Measurements from ENCODE around the gene PLEKHO1.
A peak's percentile ranks its signal among the peaks of the same experiment; 100 is the strongest.
"Not testable (repeated sequence)": the region's sequence is repeated elsewhere in the genome, so short reads cannot be mapped to it uniquely, and the experiment has no call there.

Gene PLEKHO1

DNA sequence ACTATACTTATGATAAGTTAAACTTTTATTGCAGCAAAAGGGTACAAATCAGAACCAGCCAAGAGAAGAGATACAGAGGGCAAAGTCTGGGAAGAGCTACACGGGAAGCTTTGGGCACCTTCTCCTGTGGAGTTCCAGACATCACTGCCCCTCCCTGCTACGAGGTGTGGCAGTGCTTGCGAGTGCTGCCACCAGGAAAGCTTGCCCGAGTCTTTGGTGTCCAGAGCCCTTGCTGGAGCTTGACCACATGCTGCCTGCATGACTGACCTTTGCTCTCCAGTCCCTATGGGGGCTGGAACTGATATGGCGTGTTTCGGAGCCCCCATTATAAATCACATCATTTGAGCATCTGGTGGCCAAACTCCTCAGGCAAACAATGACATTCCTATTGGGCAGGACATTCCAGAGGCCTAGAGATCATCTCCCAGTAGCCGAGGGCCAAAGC, 23.4 kb downstream of the PLEKHO1 start:
- DNase-seq (ENCODE audit: low spot score) = peak; percentile 13

DNA sequence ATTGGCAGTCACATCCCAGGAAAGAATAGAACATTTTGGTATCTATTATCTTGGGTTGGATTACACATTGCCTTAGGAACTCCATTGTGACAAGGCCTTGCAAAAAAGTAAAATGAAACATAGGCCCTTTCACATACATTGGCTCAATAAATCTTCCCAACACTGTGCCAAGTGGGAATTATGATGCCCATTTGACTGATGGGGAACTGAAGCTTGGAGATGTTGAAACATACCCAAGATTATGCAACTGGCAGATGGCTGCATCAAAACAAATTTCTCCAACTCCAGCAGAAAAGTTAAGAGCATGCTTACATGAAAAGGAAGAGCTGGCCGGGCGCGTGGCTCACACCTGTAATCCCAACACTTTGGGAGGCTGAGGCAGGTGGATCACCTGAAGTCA, 26.9 kb downstream of the PLEKHO1 start:
- DNase-seq (ENCODE audit: low spot score) = no peak

DNA sequence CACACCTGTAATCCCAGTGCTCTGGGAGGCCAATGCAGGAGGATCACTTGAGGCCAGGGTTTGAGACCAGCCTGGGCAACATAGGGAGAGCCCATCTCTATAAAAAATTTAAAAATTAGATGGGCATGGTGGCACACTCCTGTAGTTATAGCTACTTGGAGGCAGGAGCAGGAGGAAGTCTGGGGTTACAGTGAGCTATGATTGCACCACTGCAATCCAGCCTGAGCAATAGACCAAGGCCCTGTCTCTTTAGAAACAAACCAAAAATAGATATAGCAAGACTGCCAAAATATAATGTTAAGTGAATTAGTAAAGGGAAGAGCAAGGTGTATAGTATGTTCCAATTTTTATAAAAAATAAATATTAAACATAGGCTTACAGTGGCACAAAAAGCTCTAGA, 28.8 kb downstream of the PLEKHO1 start:
- DNase-seq (ENCODE audit: low spot score) = no peak

DNA sequence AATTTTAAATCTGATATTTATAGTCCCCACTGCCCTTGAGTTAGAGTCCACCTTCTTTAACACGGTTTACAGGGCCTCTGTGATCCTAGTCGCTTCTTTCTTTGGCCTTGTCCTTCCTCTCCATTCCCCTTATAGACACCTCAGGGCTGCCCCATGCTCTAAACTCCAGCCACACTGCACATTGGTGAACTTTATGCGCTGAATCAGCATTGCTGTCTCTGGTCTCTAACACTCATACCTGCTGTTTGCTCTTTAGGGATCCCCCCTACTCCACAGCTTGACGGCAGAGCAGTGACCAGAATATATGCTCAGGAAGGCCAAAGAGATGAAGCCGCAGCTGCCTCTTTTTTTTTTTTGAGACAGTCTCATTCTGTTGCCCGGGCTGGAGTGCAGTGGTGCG, 30.2 kb downstream of the PLEKHO1 start:
- no peak for DNase-seq (ENCODE audit: low spot score)

DNA sequence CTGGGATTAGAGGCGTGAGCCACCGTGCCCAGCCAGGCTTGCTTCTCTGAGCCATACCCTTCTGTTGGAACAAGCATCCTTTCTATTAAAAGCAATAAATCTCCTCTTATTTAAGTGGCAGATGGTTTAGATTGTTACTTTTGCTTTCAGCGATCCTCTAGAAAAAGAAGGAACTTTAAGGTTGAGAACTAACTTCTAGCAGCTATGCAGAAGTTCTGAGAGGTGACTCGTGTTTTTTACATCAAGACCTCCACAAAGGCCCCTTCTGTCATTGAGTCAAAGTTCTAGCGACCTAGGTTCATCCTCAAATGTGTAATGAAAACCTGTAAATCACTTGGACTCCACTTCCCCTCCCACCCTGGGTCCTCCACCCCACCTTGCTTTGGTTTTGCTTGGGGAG, 30.8 kb downstream of the PLEKHO1 start:
- no peak for DNase-seq (ENCODE audit: low spot score)

DNA sequence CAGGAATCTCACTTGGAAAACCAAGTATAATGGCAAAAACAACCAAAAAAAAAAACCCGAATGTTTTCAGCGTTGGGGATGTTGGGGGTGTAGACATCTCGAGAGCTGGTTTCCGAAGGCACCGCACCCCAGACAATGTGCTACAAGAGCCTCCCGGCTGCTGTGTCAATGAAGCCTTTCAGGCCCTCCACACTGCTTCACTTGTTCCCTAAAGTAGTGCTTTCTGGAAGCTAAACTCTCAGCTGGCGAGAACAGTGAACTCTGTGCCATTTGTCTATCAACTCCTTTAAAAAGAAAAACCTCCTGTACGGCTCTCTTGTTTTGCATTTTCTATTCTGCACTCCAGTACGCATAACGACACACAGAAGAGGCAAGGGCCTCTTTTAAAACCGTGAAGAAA, 32.5 kb downstream of the PLEKHO1 start:
- no peak for DNase-seq (ENCODE audit: low spot score)

DNA sequence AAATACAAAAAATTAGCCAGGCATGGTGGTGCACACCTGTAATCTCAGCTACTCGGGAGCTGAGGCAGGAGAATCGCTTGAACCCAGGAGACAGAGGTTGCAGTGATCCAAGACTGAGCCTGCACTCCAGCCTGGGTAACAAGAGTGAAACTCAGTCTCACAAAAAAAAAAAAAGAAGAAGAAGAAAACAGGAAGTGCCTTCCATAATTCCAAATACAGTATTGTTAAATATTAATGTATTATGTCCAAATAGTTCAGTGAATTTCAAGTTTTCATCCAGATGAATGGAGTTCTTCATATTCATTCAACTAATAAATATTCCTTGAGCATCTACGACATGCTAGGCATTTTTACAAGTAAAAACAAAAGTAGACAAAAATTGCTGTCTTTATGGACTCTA, 33.3 kb downstream of the PLEKHO1 start:
- DNase-seq (ENCODE audit: low spot score) = no peak

DNA sequence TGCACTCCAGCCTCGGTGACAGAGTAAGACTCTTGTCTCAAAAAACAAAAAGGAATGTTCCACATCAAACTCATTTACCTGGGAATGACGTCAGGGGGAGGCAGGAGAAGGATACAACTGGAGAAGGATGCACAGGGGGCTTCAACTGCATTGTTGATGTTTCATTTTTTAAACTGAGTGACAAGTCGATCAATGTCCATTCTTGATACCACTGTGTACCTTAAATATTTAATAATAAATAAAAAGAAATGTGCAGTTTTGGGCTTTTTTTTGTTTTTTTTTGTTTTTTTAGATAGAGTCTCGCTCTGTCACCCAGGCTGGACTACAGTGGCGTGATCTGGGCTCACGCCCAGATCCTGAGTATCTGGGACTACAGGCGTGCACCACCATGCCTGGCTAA, 35.8 kb downstream of the PLEKHO1 start:
- no peak for DNase-seq (ENCODE audit: low spot score)

DNA sequence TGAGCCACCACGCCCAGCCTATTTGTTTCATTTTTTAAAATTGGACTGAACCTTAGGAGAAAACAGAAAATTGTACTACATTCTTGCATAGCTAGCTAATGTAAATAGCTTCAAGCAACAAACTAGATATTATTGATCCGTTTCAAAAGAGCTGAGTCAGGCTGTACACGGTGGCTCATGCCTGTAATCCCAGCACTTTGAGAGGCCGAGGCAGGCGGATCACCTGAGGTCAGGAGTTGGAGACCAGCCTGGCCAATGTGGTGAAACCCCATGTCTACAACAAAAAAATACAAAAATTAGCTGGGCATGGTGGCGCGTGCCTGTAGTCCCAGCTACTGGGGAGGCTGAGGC, 36.7 kb downstream of the PLEKHO1 start:
- DNase-seq (ENCODE audit: low spot score) = not testable (repeated sequence)

DNA sequence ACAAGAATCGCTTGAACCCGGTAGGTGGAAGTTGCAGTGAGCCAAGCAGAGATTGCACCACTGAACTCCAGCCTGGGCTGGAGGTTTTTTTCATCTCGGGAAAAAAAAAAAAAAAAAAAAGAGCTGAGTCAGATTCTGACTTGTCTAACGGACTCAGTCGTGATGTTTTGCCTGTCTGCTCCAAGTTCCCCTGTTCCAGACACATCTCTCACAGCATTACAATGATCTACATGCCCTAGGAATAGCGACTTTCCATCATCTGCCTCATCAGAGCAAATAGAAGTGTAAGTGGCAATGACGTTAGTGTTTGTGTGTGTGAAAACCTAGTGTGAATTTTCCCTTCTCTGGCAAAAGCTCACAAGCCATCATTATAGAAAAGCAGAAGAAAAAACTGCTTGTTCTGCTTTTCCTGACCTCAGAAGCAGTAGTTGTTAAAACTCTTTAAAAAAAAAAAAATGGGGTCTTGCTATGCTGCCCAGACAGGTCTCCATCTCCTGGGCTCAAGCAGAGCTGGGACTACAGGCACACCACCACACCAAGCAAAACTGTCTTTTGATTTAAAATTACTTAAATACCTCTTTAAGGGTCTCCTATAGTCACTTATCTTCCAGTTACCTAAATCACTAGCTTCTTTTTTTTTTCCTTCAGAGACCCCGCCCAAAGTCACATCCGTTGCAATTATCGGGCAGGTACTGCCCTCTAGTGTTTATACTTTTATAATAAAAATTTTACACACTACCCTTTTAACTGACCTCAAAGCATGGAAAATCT, 37.3 kb downstream of the PLEKHO1 start:
- DNase-seq (ENCODE audit: low spot score) = peak; percentile 57

DNA sequence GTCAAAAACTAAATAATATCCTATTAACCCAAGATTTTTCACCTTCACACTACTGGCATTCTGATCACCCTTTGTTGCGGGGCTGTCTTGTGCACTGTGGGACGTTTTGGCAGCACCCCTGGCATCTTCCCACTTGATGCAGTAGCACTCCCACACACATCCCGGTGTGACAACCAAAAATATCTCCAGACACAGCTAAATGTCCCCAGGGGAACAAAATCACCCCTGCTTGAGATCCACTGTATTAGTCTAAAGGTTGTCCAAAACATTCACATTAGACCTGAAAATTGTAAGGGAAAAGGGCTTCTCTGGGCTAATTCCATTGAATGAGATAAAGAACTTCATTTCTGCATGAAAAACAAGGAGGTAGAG, 37.8 kb downstream of the PLEKHO1 start:
- DNase-seq (ENCODE audit: low spot score) = no peak

DNA sequence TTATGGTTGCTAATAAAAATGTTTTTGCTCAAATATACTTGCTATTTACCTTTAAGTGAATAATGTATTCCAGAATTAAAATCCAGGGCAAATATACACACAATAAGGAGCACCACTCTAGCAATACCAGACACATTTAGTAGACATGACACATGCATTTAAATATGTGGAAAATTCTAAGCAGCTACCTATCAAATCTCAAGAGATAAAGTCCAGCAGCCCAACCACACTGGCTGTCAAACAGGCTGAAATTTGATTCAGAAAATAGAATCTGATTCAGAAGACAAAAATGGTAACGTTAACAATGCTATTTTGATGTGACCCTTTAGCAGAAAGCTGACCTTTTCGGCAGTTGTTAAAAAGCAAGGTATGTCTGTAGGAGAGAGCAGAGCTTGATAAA, 42.3 kb downstream of the PLEKHO1 start:
- DNase-seq (ENCODE audit: low spot score) = peak; percentile 79

DNA sequence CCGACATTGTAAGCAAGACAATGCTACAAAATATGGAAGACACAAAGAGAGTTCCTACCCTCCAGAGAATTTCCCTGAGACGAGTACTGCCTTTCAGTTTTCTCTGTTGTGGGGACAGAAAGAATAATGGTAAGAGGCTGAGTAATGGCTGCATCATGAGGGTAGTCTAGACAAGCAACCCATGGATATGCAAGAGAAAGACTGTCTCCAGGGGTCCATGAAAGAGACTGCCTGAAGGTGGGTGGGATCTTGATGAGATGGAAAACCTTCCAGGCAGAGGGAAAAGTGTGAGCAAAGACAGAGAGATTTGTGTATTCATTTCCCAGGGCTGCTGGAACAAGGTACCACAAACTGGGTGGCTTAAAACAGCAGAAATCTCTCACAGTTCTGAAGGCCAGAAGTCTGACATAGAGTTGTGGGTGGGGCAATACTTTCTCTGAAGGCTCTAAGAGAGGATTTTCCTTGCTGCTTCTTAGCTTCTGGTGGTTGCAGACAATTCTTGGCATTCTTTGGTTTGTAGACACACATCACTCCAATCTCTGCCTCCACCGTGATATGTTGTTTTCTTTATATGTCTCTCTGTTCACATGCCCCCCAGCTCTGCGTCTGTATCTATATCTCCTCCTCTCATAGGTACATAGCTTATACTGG, 44.8 kb downstream of the PLEKHO1 start:
- DNase-seq (ENCODE audit: low spot score) = peak; percentile 6

DNA sequence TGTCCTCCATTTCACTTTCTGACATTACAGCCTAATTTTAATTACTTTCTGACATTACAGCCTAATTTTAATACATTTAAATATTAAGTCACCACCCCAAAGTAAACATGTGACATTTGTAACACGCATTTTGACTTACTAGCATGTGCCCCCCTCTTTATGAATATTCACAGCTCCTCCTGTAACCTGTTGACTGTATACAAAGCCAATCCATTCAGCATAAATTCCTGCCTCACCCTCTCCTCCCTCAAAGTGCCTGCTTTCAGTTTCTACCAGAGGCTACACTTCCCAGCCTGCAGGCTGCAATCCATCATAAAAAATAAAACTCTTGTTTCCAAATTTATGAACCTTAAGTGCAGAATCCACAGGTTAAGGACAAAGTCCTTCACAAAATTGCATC, 46.7 kb downstream of the PLEKHO1 start:
- DNase-seq (ENCODE audit: low spot score) = no peak

DNA sequence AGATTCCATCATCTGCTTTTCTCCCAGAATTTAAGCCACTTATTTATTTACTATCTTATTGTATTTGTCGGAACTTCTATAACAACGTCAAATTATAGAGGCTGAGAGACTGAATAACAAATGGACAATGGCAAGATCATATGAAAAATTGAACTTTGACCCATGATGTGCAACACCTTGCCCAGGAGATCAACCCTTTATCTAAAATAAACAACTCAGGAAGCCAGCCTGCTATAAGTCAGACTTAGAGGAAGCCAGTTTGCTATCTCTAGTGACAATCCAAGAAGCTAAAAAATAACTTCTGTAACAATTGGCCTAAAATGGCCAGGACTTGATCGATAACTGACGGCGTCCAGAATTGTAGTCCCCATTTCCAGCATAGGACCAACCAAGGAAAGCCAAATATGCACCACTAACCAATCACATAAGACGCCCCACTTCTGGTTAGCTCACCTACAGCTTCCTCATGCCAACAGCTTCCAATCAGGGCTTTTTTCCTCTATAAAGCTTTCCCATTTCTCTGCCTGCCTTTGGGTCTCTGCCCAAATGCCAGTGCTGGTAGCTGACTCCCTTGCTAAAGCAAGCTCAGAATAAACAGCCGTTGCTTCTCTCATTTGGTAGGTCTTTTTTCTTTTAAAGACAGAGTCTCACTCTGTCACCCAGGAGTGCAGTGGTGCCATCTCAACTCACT, 57.7 kb downstream of the PLEKHO1 start:
- no peak for DNase-seq (ENCODE audit: low spot score)

DNA sequence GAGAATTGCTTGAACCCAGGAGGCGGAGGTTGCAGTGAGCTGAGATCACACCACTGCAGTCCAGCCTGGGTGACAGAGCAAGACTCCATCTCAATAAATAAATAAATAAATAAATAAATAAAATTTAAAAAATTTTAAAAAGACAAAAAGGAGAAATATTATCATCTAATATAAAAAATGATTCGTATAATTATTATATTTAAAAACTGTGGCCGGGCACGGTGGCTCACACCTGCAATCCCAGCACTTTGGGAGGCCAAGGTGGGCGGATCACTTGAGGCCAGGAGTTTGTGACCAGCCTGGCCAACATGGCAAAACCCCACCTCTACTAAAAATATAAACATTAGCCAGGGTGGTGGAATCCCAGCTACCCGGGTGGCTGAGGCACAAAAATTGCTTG, 58.7 kb downstream of the PLEKHO1 start:
- DNase-seq (ENCODE audit: low spot score) = not testable (repeated sequence)

Measured in kidney tubule cell (primary cell).